Sigmoid colon (tissue), 4 donors: ENCODE results near the gene NUTF2.

ENCODE experiments used
- CTCF ChIP-seq, 4 experiments: fragments of 450-650 bp in 3 of 4; fragments of 200-600 bp in 1 of 4; IDR thresholded peaks; one replicate each; pipeline ENCODE4 v1.5.1; 2016 to 2019; ENCODE audit warnings: antibody characterized with exemption in 4 of 4, mild to moderate bottlenecking in 3 of 4, moderate library complexity in 2 of 4
- POLR2A ChIP-seq, 2 donors: fragments of 450-650 bp; IDR thresholded peaks; one replicate each; pipeline ENCODE4 v1.6.1; 2016; ENCODE audit warnings: antibody characterized with exemption in 2 of 2, mild to moderate bottlenecking in 2 of 2, moderate library complexity in 2 of 2
- POLR2AphosphoS5 ChIP-seq, 4 donors: sonication (generic); formaldehyde crosslinking; IDR thresholded peaks; one replicate each; pipeline ENCODE4 v1.6.1; 2017; ENCODE audit warnings: antibody characterized with exemption in 4 of 4

GRCh38 chr16:67886387-67886786, 39.7 kb downstream of the NUTF2 start:
- TF ChIP-seq CTCF (IDR thresholded peaks at IDR 0.05) (no peak), POLR2AphosphoS5 (IDR thresholded peaks at IDR 0.05) (no peak), POLR2A (IDR thresholded peaks at IDR 0.05) (no peak)
